Measurements from ENCODE around the gene PCYT2.

PCYT2 gene

DNA sequence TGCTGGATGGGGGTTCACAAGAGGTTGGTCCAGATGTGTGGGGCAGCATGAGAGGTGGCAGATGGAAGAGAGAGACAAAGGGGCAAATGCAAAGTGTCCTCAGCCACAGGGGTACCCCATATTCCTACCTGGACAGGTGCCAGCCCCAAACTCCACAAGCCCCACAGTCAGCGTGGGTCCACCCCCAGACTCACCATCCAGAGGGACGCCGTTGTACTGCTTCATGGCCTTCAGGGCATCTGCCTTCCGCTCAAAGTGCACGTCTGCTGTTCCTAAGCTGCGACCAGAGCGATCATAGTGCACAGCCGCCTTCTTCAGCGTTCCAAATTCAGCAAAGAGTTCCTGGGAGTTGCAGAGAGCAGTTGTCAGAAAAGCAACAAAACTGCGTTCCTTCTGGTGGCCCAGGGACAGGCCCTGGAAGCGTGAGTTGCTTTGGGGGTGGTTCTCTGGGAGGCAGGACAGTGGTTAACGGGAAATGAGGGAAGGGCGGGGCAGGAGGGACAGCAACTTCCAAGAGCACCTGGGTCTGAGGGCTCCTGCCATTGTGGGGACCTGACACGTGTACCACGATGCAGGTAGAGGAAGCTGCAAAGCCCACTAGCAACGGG is 22.1 kb downstream of the PCYT2 start:
- POLR2A ChIA-PET, result interaction anchor here (1.3 kb wide), 1 partner anchor 9 kb away, joined by 3 read pairs; no protein-coding TSS in a partner anchor
- TF ChIP-seq ZNF514 (tag by site-specific recombination; IDR thresholded peaks at IDR 0.05) (no peak), SP2 (tag by site-specific recombination; IDR thresholded peaks at IDR 0.05) (peak; percentile 27; the same call in 1 of the 2 replicates), GFI1B (tag by site-specific recombination; IDR thresholded peaks at IDR 0.05) (no peak), ZNF792 (tag by site-specific recombination; IDR thresholded peaks at IDR 0.05) (no peak), ZNF112 (tag by site-specific recombination; IDR thresholded peaks at IDR 0.05) (no peak), MYNN (tag by site-specific recombination; IDR thresholded peaks at IDR 0.05; ENCODE audit: borderline replicate concordance) (no peak)
- H3K4me1 ChIP-seq (ENCODE audit: control insufficient read depth, insufficient read depth, low read length), result peaks cover 5% of the 10 kb centered on the region; the same call in 1 of the 2 replicates
- no peak overlapping the region for H3K27ac ChIP-seq (ENCODE audit: extremely low read depth, low read depth, low read length)
- H3K9me3 ChIP-seq (ENCODE audit: control insufficient read depth, insufficient read depth, low read depth, low read length), result no peaks in the 10 kb centered on the region
- peaks cover 52 to 73% of the 10 kb centered on the region in 2 experiments for H3K36me3 ChIP-seq (ENCODE audit: control insufficient read depth in 2 of 2, insufficient read depth in 1 of 2, low read length in 2 of 2)
- H3K4me3 ChIP-seq (ENCODE audit: low read depth, low read length), result no peak overlapping the region
- CTCF ChIA-PET, result interaction anchor here (0.7 kb wide), 1 partner anchor 19 kb away, joined by 4 read pairs; no protein-coding TSS in a partner anchor

DNA sequence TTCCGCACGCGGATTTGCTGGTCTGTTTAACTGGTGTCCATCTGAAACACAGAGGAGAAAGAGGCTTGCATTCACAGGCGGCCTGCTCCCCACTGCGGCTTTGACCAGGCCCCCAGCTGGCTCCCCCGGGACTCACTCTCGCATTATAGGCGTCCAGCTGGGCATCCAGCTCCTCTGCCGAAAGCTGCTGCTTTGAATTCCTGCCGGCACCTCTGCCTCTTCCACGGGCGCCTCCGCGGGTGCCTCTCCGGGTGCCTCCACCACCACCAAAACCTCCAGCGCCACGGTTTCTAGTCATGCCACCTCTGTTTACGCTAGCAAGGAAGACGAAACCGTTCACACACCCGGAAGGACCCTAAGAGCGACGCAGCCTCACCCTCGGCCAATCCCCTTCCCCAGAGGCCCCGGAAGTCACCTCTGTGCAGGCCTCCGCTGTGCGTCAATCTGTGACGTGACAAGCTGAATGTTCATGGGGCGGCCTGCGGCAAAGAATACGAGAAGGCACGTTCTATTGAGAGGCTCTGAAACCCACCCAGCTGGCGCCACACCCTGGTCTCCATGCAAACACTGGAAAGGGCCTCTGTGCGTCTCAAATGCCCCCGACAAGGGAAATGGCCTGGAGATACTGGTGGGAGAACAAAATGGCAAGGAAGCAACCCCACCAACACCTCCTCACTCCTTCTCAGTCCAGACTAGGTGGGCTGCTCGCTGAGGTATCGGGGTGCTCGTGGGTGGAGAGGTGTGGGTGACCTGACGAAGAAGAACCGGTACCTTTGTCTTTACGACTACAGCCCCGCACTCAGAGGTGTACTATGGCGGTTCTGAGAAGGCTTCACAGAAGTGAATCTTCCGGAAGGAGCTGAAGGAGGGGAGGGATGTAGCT is 22.9 kb downstream of the PCYT2 start:
- Histone ChIP-seq H3K4me1 (ENCODE audit: control insufficient read depth, insufficient read depth, low read length) (peaks cover 5% of the 10 kb centered on the region; the same call in 1 of the 2 replicates), H3K9me3 (ENCODE audit: control insufficient read depth, insufficient read depth, low read depth, low read length) (no peaks in the 10 kb centered on the region), H3K36me3 (ENCODE audit: control insufficient read depth in 2 of 2, insufficient read depth in 1 of 2, low read length in 2 of 2) (peaks cover 52 to 70% of the 10 kb centered on the region in 2 experiments), H3K27ac (ENCODE audit: extremely low read depth, low read depth, low read length) (no peak overlapping the region), H3K4me3 (ENCODE audit: low read depth, low read length) (no peak overlapping the region)
- TF ChIP-seq ZIC2 (tag by site-specific recombination; IDR thresholded peaks at IDR 0.05) (peak; percentile 90), TRIM28 (IDR thresholded peaks at IDR 0.05; ENCODE audit: borderline replicate concordance, low read length) (no peak), ZNF416 (tag by site-specific recombination; IDR thresholded peaks at IDR 0.05) (no peak), ZNF585B (tag by site-specific recombination; IDR thresholded peaks at IDR 0.05) (no peak)
- TF ChIP-seq, protein P1, sequence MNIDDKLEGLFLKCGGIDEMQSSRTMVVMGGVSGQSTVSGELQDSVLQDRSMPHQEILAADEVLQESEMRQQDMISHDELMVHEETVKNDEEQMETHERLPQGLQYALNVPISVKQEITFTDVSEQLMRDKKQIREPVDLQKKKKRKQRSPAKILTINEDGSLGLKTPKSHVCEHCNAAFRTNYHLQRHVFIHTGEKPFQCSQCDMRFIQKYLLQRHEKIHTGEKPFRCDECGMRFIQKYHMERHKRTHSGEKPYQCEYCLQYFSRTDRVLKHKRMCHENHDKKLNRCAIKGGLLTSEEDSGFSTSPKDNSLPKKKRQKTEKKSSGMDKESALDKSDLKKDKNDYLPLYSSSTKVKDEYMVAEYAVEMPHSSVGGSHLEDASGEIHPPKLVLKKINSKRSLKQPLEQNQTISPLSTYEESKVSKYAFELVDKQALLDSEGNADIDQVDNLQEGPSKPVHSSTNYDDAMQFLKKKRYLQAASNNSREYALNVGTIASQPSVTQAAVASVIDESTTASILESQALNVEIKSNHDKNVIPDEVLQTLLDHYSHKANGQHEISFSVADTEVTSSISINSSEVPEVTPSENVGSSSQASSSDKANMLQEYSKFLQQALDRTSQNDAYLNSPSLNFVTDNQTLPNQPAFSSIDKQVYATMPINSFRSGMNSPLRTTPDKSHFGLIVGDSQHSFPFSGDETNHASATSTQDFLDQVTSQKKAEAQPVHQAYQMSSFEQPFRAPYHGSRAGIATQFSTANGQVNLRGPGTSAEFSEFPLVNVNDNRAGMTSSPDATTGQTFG (tag by site-specific recombination; IDR thresholded peaks at IDR 0.05; ENCODE audit: borderline replicate concordance), result no peak
- CTCF ChIA-PET, result interaction anchor here (0.7 kb wide), 1 partner anchor 19 kb away, joined by 4 read pairs; no protein-coding TSS in a partner anchor
- POLR2A ChIA-PET, result interaction anchor here (1.3 kb wide), 1 partner anchor 9 kb away, joined by 3 read pairs; no protein-coding TSS in a partner anchor

DNA sequence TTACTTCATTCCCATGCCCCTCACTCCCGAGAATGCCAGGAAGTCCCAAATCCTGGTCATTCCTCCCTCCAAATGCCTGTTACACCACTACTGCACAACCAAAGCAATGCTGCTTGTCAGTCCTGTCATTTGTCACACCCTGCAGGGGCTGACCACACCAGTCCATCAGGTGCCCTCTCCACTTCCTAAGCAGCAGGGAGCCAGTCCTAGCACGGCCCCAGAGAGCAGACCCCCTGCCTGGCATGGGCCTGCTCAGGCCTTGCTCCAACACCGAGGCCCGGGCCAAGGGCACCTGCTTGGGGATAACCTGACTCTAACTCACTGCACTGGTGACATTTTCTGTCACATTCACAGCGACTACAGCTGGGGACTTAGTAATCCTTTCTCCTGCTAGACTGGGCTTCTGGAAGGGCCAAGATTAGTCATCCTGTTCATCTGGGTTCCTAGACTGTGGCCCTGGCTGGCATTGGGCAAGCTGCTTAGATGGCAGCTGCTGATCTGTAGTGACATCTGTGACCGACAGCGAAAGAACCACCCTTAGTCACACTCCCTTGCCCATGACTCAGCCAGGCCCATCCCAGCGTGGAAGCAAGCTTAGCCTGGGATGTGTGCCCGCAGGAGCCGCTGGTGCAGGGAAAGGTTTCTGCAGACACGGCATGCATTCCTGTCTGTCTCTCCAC is 25.2 kb downstream of the PCYT2 start:
- peaks cover 69 to 87% of the 10 kb centered on the region in 2 experiments for H3K36me3 ChIP-seq (ENCODE audit: control insufficient read depth in 2 of 2, insufficient read depth in 1 of 2, low read length in 2 of 2)
- H3K27ac ChIP-seq (ENCODE audit: extremely low read depth, low read depth, low read length), result no peak overlapping the region; the same call in 1 of the 2 replicates
- no peaks in the 10 kb centered on the region for H3K9me3 ChIP-seq (ENCODE audit: control insufficient read depth, insufficient read depth, low read depth, low read length)
- CTCF ChIA-PET, result interaction anchor here (0.6 to 1.5 kb wide), 4 partner anchors 17 to 73 kb away, joined by 3 read pairs; no protein-coding TSS in a partner anchor
- no peak overlapping the region for H3K4me3 ChIP-seq (ENCODE audit: low read depth, low read length)
- TF ChIP-seq, protein P2, sequence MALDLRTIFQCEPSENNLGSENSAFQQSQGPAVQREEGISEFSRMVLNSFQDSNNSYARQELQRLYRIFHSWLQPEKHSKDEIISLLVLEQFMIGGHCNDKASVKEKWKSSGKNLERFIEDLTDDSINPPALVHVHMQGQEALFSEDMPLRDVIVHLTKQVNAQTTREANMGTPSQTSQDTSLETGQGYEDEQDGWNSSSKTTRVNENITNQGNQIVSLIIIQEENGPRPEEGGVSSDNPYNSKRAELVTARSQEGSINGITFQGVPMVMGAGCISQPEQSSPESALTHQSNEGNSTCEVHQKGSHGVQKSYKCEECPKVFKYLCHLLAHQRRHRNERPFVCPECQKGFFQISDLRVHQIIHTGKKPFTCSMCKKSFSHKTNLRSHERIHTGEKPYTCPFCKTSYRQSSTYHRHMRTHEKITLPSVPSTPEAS (tag by site-specific recombination; IDR thresholded peaks at IDR 0.05), result no peak
- TF ChIP-seq SP3 (tag by site-specific recombination; IDR thresholded peaks at IDR 0.05) (no peak), KLF10 (tag by site-specific recombination; IDR thresholded peaks at IDR 0.05) (no peak), ZNF121 (tag by site-specific recombination; IDR thresholded peaks at IDR 0.05) (peak; percentile 48; the same call in 1 of the 2 replicates), ZIC2 (tag by site-specific recombination; IDR thresholded peaks at IDR 0.05) (peak; percentile 71), EGR2 (tag by site-specific recombination; IDR thresholded peaks at IDR 0.05; ENCODE audit: low read depth) (no peak), ZNF132 (tag by site-specific recombination; IDR thresholded peaks at IDR 0.05; ENCODE audit: borderline replicate concordance) (no peak)
- TF ChIP-seq, protein P3, sequence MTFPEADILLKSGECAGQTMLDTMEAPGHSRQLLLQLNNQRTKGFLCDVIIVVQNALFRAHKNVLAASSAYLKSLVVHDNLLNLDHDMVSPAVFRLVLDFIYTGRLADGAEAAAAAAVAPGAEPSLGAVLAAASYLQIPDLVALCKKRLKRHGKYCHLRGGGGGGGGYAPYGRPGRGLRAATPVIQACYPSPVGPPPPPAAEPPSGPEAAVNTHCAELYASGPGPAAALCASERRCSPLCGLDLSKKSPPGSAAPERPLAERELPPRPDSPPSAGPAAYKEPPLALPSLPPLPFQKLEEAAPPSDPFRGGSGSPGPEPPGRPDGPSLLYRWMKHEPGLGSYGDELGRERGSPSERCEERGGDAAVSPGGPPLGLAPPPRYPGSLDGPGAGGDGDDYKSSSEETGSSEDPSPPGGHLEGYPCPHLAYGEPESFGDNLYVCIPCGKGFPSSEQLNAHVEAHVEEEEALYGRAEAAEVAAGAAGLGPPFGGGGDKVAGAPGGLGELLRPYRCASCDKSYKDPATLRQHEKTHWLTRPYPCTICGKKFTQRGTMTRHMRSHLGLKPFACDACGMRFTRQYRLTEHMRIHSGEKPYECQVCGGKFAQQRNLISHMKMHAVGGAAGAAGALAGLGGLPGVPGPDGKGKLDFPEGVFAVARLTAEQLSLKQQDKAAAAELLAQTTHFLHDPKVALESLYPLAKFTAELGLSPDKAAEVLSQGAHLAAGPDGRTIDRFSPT (tag by site-specific recombination; IDR thresholded peaks at IDR 0.05), result peak; percentile 33; the same call in 1 of the 2 replicates
- TF ChIP-seq, protein P4, sequence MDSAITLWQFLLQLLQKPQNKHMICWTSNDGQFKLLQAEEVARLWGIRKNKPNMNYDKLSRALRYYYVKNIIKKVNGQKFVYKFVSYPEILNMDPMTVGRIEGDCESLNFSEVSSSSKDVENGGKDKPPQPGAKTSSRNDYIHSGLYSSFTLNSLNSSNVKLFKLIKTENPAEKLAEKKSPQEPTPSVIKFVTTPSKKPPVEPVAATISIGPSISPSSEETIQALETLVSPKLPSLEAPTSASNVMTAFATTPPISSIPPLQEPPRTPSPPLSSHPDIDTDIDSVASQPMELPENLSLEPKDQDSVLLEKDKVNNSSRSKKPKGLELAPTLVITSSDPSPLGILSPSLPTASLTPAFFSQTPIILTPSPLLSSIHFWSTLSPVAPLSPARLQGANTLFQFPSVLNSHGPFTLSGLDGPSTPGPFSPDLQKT (IDR thresholded peaks at IDR 0.05; ENCODE audit: borderline replicate concordance, low read depth, low read length), result no peak
- H3K4me1 ChIP-seq (ENCODE audit: control insufficient read depth, insufficient read depth, low read length), result peaks cover 5% of the 10 kb centered on the region; the same call in 1 of the 2 replicates
- POLR2A ChIA-PET, result interaction anchor here (1.1 to 3.6 kb wide), 4 partner anchors 9 to 20 kb away, joined by 4 to 17 read pairs (median 6); no protein-coding TSS in a partner anchor

Measured in HEK293 (cell line).